Spleen (tissue), 11 donors: ENCODE measurements around the gene TNFRSF12A. TPM values are rescaled to one million over a fixed set of nuclear protein-coding genes. Genes with fewer than 3 reads are reported as not detected.
"Not testable (repeated sequence)": the region's sequence is repeated elsewhere in the genome, so short reads cannot be mapped to it uniquely, and the experiment has no call there.

Experiments
- DNase-seq: peaks from one replicate; pipeline ENCODE4 v3.0.0-alpha.2; 2020
- H3K27ac ChIP-seq, 8 donors: fragments of 200-600 bp; sonication (generic) in 7 of 8; 1 replicate in 4 of 8; 2 replicates in 4 of 8; pipeline versions ENCODE4 v1.5.0 to v1.8.0; 2016 to 2021; ENCODE audit warnings: inconsistent platforms in 4 of 8, mild to moderate bottlenecking in 4 of 8, moderate library complexity in 1 of 8
- H3K27me3 ChIP-seq, 7 donors: fragments of 200-600 bp; sonication (generic) in 6 of 7; replicated peaks in 1 of 7; 1 replicate in 4 of 7; 2 replicates in 3 of 7; pipeline versions ENCODE4 v1.5.0 to v1.8.0; 2016 to 2021; ENCODE audit warnings: inconsistent platforms in 3 of 7, mild to moderate bottlenecking in 1 of 7
- H3K36me3 ChIP-seq, 6 donors: fragments of 200-600 bp; sonication (generic) in 5 of 6; 1 replicate in 4 of 6; 2 replicates in 2 of 6; pipeline versions ENCODE4 v1.5.0 to v1.8.0; 2016 to 2021; ENCODE audit warnings: inconsistent platforms in 2 of 6
- H3K4me1 ChIP-seq, 6 donors: fragments of 200-600 bp; sonication (generic) in 5 of 6; 1 replicate in 3 of 6; 2 replicates in 3 of 6; pipeline versions ENCODE4 v1.5.0 to v1.8.0; 2016 to 2021; ENCODE audit warnings: inconsistent platforms in 3 of 6
- H3K4me3 ChIP-seq, 8 donors: fragments of 200-600 bp; sonication (generic) in 7 of 8; 1 replicate in 4 of 8; 2 replicates in 4 of 8; pipeline versions ENCODE4 v1.5.0 to v1.8.0; 2016 to 2021; ENCODE audit warnings: inconsistent platforms in 4 of 8, mild to moderate bottlenecking in 4 of 8, moderate library complexity in 2 of 8
- H3K9me3 ChIP-seq, 8 donors: fragments of 200-600 bp; sonication (generic) in 7 of 8; 1 replicate in 4 of 8; 2 replicates in 4 of 8; pipeline versions ENCODE4 v1.5.0 to v1.8.0; 2016 to 2021; ENCODE audit warnings: inconsistent platforms in 4 of 8
- CTCF ChIP-seq, 11 experiments: fragments of 200-600 bp in 7 of 11; fragments of 450-650 bp in 4 of 11; sonication (generic) in 4 of 11; IDR thresholded peaks in 8 of 11; conservative IDR thresholded peaks in 3 of 11; 1 replicate in 7 of 11; 2 replicates in 4 of 11; pipeline versions ENCODE4 v1.4.0 to v1.8.0; 2016 to 2021; ENCODE audit warnings: antibody characterized with exemption in 11 of 11, inconsistent platforms in 4 of 11, mild to moderate bottlenecking in 1 of 11
- POLR2A ChIP-seq, 3 donors: fragments of 450-650 bp; IDR thresholded peaks; one replicate each; pipeline ENCODE4 v1.5.1; 2017; ENCODE audit warnings: antibody characterized with exemption in 3 of 3, mild to moderate bottlenecking in 1 of 3
- POLR2AphosphoS5 ChIP-seq, 3 donors: sonication (generic); formaldehyde crosslinking; IDR thresholded peaks; one replicate each; pipeline ENCODE4 v1.5.1; 2017; ENCODE audit warnings: antibody characterized with exemption in 3 of 3
- WGBS, 5 donors: extraction: QIAGEN DNeasy Blood & Tissue Kit in 3 of 5; methylation state at CpG; one replicate each; pipeline versions ENCODE4 v1.1.5 to v1.1.7; 2013 to 2018; 5-methylcytosine and 5-hydroxymethylcytosine counted together
- intact Hi-C: fragments of 100-400 bp; cut with DNase I; formaldehyde crosslinking; loops from one replicate; pipeline ENCODE4 v1.15.0; 2023; ENCODE audit warnings: low total_unique reads
- polyA plus RNA-seq, 3 donors: library from polyadenylated mRNA; stranded (reverse); fragments of 200-250 nt; gene quantifications; one replicate each; pipeline ENCODE4 v1.2.1, GENCODE V29; 2013
- total RNA-seq, 7 donors: library from RNA; depleted of rRNA in 3 of 7; stranded (reverse); fragments of >200 nt in 3 of 7; fragmentation: NEBNext Ultra II Directional in 4 of 7; extraction: Animal tissue kit (Norgen Biotek cat#: 25700) in 4 of 7; gene quantifications; one replicate each; pipeline versions ENCODE4 v1.1.0 to v1.2.1, GENCODE V29; 2016 to 2021
- donor health status: healthy with polysubstance abuse.
- donor health status: DM: no; HTN: no; CAD: no; lungs with moderate emphysema.
- donor health status: DM: no; HTN: no; CAD: no.
- donor health status: Bipolar disorder and iron deficiency.
- donor health status: healthy.
- donor health status: DM: no; HTN: no; CAD: no.
- donor health status: DM: yes; HTN: yes; CAD: no.

The TNFRSF12A gene
- total and polyA plus RNA-seq, 10 donors = 2.0 to 26.1 (median 8.0) TPM

- H3K4me1 ChIP-seq = peaks cover 6 to 87% (median 40%) of the 10 kb centered on the region in 6 donors
- intact Hi-C loops = no loop called here
- H3K27ac ChIP-seq = peak overlapping the region; percentile 79 to 87 (median 84)
- TF ChIP-seq POLR2A (IDR thresholded peaks at IDR 0.05) (no peak), POLR2AphosphoS5 (IDR thresholded peaks at IDR 0.05) (no peak), CTCF (IDR thresholded peaks at IDR 0.05 in 8 of 11, conservative IDR thresholded peaks at IDR 0.05 in 3 of 11) (no peak)
- H3K9me3 ChIP-seq = no peaks in the 10 kb centered on the region
- no peaks in the 10 kb centered on the region for H3K27me3 ChIP-seq
- 28 to 73% (median 68%) methylated on average over 6 to 7 of the region's 7 CpGs for WGBS, 5 donors
- peak; percentile 69 for DNase-seq
- peak overlapping the region; percentile 41 to 79 (median 58) for H3K4me3 ChIP-seq
- peaks cover 0 to 30% (median 2%) of the 10 kb centered on the region in 6 donors for H3K36me3 ChIP-seq
Observed at GRCh38 chr16:3066440-3066748, 46.2 kb downstream of the TNFRSF12A start.

GRCh38 chr16:3068487-3068886 lies 48.3 kb downstream of the TNFRSF12A start:
- Histone ChIP-seq H3K27me3 (no peaks in the 10 kb centered on the region), H3K9me3 (no peaks in the 10 kb centered on the region), H3K4me1 (peaks cover 6 to 85% (median 37%) of the 10 kb centered on the region in 6 donors), H3K4me3 (peak overlapping the region in 6 of 8 donors; percentile 41 to 79 (median 58)), H3K36me3 (peaks cover 0 to 30% (median 2%) of the 10 kb centered on the region in 6 donors), H3K27ac (peak overlapping the region; percentile 14 to 87 (median 75))
- intact Hi-C loops = no loop called here
- WGBS, 5 donors = 57 to 70% (median 59%) methylated on average over 4 of the region's 4 CpGs
- peak; percentile 78 for DNase-seq
- peak; percentile 18 to 65 (median 60) for TF ChIP-seq POLR2AphosphoS5 (IDR thresholded peaks at IDR 0.05)
- TF ChIP-seq CTCF (IDR thresholded peaks at IDR 0.05 in 8 of 11, conservative IDR thresholded peaks at IDR 0.05 in 3 of 11) = no peak

GRCh38 chr16:3069146-3069545 lies 49.0 kb downstream of the TNFRSF12A start:
- H3K4me3 ChIP-seq, H3K9me3 ChIP-seq, intact Hi-C loops, H3K27me3 ChIP-seq: not testable (repeated sequence)
- peaks cover 8 to 85% (median 41%) of the 10 kb centered on the region in 6 donors for H3K4me1 ChIP-seq
- peak overlapping the region in 3 of 8 donors; percentile 6 to 93 (median 37) for H3K27ac ChIP-seq
- 84 to 93% (median 90%) methylated on average over 8 to 10 of the region's 11 CpGs for WGBS, 5 donors
- H3K36me3 ChIP-seq = peaks cover 0 to 30% (median 2%) of the 10 kb centered on the region in 6 donors
- peak; percentile 60 for DNase-seq

- intact Hi-C loops = no loop called here
- DNase-seq = peak; percentile 60
- no peaks in the 10 kb centered on the region for H3K27me3 ChIP-seq
- peak overlapping the region in 3 of 8 donors; percentile 85 to 93 (median 91) for H3K27ac ChIP-seq
- TF ChIP-seq CTCF (IDR thresholded peaks at IDR 0.05 in 8 of 11, conservative IDR thresholded peaks at IDR 0.05 in 3 of 11) (no peak), POLR2A (IDR thresholded peaks at IDR 0.05) (no peak), POLR2AphosphoS5 (IDR thresholded peaks at IDR 0.05) (peak in 1 of 3 donors; percentile 5)
- peaks cover 10 to 85% (median 48%) of the 10 kb centered on the region in 6 donors for H3K4me1 ChIP-seq
- H3K4me3 ChIP-seq = no peak overlapping the region
- H3K36me3 ChIP-seq = peaks cover 0 to 30% (median 2%) of the 10 kb centered on the region in 6 donors
- no peaks in the 10 kb centered on the region for H3K9me3 ChIP-seq
- WGBS, 5 donors = 80 to 94% (median 88%) methylated on average over 4 to 9 of the region's 9 CpGs
Observed at GRCh38 chr16:3070608-3071111, 50.5 kb downstream of the TNFRSF12A start.
